CD4-positive, alpha-beta T cell treated with Interleukin-4 for 1 hour (primary cell): Measurements from ENCODE around the gene LORICRIN.

Experiments
- DNase-seq, 2 donors: peaks; one replicate each; pipeline ENCODE4 v3.0.0-alpha.2; 2020 to 2022

LORICRIN gene, protein sequence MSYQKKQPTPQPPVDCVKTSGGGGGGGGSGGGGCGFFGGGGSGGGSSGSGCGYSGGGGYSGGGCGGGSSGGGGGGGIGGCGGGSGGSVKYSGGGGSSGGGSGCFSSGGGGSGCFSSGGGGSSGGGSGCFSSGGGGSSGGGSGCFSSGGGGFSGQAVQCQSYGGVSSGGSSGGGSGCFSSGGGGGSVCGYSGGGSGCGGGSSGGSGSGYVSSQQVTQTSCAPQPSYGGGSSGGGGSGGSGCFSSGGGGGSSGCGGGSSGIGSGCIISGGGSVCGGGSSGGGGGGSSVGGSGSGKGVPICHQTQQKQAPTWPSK

DNA sequence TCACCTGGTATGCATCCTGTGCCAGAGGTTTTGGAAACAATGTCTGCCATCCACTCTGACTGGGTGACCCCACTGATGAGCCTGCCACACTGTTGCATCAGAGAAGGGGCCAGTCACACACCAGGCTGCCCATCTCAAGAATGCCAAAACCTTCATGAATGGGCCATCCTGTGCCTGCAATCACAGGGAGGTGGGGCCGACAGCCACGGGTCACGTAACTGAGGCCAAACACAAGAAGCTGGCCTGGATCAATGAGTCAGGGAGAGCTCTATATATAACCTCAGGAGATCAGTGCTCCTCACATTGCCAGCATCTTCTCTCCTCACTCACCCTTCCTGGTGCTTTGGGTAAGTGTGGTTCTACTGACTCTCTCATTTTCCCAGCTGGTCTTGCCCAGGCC lies at the start of gene LORICRIN:
Gene LORICRIN (plus strand): TSS at position 301 of the 400 bp plus-strand sequence. CDS start 1,263 bp downstream, outside the sequence.
- no peak for DNase-seq

DNA sequence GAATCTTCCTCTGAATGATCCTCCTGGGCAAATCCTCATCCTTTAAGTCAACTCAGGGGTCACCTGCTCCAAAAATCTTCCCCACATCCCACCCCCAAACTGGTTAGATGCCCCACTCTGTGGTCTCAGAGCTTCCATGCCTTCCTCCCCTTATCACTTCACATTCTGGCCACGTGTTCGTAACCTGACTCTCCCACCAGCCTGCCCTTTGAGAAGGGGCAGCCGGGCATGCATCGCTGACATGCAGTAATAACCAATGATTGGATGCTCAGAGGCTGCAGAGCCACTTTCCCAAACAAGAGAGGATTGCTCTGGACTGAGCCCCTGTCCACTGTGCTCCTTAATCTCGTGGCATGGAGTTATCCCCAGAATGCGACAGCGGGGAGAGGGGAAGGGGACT lies 49.3 kb upstream of the LORICRIN start:
- DNase-seq, result no peak

DNA sequence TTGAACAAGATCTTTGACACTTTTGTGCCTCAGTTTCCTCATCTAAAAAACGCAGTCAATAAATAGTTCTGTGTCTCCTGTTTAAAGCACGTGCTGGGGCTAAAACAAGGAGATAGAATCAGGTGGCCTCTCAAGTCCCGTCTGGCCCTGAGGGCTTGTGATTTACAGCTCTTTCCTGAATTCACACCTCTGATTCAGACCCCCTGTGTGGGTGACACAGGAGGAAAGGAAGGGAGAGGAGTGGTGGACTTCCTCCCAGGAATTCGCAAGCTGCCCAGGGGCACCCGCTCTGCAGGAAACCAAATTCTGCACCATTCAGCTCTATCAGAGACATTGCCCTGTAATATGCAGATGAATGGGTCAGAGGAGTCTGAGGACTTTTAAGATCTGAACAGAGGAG lies 47.3 kb upstream of the LORICRIN start:
- DNase-seq, result no peak

DNA sequence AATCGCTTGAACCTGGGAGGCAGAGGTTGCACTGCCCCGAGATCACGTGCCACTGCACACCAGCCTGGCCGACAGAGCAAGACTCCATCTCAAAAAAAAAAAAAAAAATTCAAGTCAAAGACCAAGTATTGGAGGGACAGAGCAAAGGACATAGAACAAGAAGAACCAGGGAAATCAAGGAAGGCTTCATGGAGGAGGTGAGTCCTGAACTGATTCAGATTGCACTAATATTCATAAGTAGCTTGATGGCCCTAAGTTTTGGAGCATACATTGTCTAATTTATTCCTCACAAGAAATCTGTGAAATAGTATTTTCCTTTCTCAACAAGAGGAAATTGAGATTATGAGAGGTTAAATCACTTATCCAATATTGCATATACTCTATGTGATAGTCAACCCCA lies 46.0 kb upstream of the LORICRIN start:
- DNase-seq, result no peak

DNA sequence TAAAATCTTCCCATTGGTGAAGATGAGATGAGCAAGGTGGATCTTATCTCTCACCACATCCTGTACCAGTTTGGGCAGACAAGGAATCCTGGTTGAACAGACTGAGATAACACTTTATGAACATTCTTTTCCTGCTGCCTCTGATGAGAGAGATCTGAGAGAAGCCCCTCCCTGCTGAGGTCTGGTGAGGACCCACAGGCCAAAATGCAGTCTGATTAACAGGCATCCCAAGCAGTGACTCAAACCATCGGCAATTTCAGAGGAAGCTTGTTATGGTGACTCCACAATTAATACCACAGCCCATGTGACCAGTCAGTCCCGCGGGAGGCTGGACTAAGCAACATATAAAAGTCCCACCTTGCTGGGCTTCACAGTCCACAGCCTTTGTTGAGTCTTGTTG lies 42.3 kb upstream of the LORICRIN start, which contains the start of gene PRR9:
Gene PRR9 (plus strand): TSS at position 373 of the 400 bp plus-strand sequence. CDS start 561 bp downstream, outside the sequence.
- no peak for DNase-seq

DNA sequence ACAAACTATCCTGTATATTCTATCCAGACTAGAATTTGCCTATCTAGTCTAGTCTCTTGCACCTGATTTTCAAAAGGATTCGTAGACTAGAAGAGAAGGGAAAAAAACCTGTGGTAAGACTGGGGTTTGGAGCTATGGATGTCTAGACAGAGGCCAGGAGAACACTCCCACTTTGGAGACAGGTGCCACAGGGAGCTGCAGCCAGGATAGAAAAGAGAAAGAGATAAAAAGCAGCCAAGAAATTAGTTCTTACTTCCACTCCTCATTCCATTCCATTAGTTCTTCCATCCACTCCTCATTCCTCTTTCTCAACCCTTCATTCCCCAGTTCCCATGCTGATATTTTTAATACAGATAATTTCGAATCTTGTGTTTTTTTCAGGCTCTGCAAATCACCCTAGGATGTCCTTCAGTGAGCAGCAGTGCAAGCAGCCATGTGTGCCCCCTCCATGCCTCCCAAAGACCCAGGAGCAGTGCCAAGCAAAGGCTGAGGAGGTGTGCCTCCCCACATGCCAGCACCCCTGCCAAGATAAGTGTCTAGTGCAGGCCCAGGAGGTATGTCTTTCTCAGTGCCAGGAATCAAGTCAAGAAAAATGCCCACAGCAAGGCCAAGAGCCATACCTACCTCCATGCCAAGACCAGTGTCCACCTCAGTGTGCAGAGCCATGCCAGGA lies 41.6 kb upstream of the LORICRIN start:
- DNase-seq, result no peak

DNA sequence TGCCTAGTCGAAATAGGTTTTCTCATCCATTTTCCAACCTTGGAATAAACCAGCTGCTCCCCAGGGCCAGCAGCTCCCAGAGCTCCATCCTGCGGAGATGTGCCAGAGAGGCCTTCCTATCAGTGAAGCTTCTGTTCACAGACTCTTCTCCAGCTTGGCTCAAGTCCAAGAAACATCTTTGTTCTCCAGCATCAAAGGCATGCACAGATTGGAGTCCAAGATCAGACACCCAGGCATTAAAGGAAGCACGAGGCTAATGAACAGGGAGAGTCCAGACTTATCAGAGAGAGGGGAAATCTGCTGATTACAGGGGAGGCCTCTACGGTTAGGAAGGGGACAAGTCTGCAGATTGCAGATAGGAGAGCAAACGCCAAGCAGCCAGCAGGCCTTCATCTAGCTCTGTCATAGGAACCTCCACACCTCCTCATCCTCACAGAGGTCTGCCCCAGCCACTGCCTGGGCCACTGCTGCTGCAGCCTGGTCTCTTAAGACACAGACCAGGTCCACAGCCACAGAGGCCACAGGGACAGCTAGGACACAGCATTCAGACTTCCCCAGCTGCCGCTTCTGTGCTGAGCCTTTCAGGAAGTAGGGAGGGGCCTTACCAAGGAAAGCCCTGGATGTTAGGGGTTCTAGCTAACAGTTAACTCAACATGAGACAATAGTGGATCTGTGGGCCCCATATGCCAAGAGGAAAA lies 38.7 kb upstream of the LORICRIN start:
- DNase-seq, result no peak

DNA sequence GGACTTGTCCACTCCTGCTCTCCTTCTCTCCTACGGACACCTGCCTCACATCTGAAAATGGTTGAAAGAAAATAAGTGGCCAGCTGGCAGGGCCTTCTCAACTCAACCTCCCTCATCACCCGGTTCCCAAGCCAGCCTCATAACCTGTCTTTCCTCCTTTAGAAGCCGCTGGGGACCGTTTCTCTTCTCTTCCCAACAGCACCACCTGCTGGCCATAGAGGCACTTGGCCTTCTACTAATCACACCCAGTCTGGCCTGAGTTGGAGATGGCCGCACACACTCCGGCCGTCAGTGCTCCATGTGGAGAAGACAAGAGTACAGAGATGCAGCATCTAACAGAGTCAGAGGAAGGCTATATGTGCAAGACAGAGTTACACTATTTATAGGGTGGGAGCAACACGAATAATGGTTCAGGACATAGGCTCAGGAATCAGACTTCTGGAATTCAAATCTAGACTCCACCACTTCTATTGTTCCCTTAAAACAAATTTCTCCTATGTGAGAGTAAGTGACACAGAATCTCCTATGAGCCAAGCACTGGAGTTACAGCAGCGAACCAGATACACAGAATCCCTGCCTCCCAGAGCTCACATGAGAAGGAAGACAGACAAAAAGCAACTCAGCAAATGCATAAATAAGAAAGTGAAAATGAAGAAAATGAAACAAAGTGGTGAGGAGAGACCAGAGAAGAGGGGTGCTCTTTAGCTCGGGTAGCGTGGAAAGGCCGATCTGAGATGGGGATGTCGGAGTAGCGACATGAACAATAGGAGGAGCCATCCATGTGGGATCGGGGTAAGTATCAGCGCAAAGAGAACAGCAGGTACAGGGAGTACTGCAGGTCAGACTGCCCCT lies 36.2 kb upstream of the LORICRIN start:
- DNase-seq, result peak; percentile 40 to 49

DNA sequence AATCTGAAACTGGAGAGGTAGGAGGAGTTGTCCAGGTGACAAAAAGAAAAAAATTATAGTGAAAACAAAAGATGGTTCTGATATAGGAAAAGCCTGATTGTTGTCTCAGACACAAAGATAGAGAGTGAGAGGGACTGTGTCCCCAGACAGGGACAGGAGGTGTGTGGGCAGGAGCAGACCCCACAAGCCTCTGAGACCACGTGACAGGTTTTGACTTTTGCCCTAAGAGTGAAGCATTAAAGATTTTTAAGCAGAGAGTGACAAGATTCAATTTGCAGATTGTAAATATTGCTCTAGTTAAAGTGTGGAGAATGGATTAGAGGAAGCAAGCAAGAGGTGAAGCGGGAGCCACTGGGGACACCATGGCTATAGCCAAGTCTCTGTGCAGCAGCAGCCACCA lies 31.7 kb upstream of the LORICRIN start:
- no peak for DNase-seq

DNA sequence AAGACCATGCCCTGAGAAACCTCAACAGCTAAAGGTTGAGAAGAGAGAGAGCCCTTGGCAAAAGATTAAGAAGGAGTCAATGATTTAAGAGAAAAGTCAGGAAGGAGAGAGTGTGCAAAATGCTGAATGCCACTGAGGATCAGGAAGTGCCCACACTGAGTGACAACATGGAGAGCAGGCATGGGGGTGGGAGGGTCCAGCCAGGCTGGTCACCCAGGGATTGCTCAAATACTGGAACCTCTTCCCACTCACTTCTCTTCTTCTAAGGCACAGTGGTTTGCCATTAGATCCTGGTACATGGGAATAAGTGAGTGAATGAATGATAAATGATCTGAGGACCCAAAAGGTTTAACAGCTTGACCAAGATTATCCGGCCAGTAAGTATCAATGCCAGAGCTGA lies 31.0 kb upstream of the LORICRIN start:
- DNase-seq, result no peak

DNA sequence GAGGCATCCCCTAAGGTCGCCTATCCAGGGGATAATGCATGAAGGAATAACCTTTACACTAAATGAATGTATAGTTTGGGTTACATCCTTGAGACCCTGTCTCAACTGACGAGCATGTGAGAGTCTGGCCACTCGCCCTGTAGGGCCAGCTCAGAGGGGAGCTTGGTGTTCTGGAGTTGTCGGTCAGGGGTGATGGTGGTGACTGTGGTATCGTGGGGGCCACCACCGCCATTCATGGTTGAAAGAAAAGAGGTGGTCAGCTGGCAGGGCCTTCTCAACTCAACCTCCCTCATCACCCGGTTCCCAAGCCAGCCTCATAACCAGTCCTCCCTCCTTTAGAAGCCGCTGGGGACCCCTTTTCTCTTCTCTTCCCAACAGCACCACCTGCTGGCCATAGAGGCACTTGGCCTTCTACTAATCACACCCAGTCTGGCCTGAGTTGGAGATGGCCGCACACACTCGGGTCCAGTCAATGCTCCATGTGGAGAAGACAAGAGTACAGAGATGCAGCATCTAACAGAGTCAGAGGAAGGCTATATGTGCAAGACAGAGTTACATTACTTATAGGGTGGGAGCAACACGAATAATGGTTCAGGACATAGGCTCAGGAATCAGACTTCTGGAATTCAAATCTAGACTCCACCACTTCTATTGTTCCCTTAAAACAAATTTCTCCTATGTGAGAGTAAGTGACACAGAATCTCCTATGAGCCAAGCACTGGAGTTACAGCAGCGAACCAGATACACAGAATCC lies 30.2 kb upstream of the LORICRIN start:
- peak in 1 of 2 donors; percentile 4 for DNase-seq

DNA sequence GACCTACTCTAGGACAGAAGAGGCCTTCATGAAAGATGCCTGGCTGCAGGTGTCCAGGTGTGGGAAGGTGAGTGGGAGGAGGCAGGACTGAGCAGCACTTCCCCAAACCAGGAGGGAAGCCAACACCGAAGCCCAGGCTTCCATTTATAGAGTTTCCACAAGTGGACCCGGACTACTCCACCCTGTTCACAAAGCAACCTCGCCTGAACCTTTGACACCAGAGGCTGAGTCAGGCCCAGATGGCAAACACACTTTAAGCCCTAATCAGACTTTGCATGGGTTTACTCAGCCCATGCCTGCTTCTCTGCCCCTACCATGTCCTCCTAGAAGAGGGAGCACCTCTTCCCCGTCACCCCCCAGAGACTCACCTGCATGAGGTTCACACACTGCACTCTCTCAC lies 28.1 kb upstream of the LORICRIN start:
- no peak for DNase-seq

DNA sequence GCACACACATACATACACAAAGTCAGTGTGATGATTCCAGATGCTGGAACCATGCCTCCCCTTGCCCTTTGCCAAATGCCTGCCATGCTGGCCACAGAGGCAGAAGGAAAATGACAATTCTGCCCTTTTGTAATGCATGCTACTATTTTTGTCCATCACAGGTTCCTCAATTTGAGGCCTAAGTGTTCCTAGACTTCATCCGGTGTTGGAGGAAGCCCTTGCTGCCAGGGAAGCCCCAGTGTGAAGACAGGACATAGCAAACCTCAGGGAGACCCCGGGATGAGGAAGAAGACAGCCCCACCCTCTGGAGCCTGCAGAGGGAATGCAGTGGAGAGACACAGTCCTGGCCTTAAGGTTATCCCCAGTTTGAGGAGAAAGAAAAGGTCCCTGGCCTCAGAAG lies 27.7 kb upstream of the LORICRIN start:
- DNase-seq, result no peak

DNA sequence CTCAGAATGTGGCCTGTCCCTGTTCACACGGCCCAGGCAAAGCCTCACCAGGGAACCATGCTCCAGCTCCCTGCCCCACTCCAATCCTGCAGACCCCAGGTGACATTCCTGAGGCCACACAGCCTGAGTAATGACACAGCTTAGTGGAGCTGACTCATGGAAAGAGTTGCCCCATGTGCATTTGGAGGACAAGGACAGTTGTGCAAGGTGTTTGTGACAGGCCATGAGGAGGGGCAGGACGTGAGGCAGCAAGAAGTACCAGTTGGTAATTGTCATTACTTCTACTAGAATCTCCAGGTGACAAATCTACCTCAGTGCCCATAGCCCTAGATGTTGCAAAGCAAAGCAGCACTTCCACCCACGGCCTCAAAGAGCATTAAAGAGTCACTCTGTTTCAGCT lies 26.9 kb upstream of the LORICRIN start:
- DNase-seq, result peak in 1 of 2 donors; percentile 27

DNA sequence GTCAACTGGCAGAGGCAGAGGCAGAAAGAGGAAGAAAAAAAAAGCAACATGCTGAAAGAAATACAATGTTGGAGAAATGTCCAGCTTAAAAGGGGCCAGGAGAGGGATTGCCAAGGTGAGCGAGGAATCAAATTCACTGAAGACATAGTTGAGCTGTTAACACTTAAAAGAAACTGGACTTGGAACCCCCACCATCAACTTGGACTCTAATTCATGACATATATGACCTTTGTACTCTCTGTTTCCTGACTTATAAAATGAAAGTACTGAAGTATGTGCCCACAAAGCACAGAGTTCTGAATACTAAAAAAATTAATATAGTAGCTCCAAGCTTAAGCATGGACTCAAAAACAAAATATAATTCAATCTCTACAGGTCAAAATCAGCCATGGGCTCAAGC lies 26.0 kb upstream of the LORICRIN start:
- no peak for DNase-seq

DNA sequence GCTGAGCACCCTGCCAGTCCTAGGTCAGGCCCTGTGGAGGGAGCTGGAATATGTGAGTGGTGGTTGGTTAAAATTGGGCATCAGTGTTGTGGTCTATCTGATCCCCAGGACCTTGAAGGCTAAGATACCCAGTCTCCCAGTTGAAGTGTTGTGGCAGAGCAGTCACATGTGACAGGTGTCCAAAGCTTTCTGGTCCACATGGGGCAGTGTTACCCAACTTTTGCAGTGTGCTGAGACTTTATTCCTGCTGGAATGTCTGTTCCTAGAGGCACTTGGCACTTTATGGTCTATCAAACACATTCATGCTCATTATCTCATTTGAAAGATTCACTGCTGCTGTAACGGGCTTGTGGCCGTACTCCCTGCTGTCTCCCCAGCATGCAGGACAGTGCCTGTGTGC lies 21.0 kb upstream of the LORICRIN start:
- DNase-seq, result no peak

DNA sequence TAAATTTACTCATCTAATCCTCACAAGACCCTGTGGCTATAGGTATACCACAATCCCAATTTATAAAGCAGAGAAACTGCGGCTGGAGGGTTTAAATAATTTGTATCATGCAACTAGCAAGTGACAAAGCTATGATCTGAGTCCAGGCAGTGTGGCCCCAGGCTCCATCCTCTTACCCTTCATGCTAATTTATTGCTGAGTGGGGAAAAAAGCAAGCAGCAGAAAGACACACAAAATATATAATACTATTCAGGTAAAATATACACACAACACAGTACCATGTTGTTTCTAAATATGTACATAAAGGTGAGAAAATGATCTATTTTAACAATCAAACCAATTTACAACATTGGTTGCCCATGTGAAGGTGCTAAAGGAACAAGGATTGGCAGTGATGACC lies 17.3 kb upstream of the LORICRIN start:
- no peak for DNase-seq

DNA sequence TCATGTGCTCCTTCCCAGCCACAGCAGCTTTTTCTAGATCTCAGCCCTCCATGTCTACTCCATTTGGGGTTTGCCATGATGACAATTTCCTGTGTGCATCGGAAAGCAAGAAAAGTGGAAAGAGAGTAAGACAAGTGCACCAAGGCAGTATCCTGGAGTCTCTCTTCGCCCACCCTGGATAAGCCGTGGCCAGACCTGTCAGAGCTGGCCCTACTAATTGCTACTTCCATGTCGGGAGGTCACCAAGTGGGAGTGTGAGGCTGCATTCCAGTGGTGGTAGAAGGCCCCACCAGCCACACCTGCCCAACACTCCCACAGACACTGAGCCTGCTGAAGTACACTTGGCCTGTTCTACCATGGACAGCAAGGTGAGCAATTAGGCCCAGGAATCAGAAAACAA lies 14.0 kb upstream of the LORICRIN start:
- DNase-seq, result no peak

DNA sequence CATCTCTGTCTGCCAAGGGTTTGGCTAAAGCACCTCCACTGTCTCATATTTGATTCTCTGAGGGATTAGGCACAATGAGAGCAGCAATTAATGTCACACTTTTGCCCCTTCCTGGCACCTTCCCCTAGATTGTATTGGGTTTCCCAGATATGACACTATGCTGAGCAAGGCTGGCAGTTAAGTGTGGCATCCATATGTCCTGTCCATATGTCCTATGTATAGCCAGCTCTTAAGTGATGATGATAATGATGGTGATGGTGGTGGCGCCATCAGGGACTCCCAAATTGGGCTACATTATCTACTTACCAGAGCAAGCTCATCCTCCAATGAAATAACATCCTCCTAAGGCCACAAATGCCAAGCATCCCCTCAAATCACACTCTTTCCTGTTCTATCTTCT lies 13.5 kb upstream of the LORICRIN start:
- no peak for DNase-seq

DNA sequence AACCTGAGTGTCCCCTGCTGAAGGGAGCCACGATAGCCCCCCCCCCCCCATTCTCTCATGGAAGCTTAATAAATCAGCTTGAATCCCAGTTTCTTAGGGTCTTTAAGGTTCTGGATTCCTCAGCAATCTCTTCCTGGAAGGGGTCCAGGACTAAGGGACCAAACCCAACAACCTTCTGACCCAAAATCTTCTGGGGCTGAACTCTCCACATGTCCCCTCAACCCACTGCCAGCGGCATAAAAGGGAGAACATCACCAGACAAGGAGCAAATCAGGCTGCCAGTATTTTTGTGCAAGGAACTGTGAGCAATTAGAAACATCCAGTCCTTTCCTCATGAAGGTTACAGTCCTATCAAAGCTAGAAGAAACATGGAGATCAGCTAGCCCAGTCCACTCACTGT lies 12.7 kb upstream of the LORICRIN start:
- no peak for DNase-seq

DNA sequence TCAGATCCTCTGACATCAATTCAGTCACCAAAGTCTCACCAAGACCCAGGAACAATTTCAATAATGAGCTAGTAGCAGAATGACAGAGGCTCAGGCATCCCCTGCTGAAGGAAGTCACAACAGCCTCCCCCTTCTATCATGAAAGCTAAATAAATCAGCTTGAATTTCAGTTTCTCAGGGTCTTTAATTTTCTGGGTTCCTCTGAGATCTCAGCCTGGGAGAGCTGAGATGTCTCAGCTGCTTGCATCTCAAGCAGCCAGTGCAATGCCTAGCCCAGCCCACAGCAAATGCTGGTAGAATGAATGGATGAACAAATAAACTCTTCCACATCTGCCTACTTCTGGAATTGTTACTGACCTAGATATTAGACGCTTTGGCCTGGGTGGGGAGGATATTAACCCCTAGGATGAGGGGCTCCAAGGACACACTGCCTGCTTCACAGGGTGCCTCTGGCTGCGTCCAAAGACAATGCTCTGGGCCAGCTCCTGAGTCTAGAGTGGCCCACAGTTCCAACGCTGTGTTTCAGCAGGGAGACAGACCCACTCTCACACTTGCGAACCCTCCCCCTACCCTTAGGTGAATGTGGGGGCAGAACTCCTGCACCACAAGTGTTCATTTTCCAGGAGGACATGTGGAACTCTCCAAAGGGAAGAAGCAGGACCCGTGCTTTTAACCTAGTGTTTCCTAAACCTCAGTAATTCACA lies 11.2 kb upstream of the LORICRIN start:
- no peak for DNase-seq

DNA sequence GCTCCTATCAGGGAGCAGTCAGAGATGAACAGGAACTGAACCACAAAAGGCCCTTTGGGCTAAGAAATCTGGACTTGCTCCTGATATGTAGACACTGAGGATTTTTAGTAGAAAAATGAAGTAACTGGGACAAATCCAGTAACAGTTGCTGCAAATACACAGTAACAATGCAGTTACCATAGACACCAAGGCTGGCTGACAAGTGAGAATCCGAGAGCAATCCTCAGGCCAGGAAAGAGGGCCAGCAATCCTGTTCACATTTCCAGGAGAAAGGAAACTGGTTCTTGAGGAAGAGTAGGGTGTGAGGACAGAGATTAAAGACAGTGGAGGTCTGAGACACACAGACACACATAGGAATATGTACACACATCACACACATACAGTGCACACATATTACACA lies 9.3 kb upstream of the LORICRIN start:
- no peak for DNase-seq
